K562 (cell line): ENCODE data around the gene ZNF490. TPM values are rescaled to one million over a fixed set of nuclear protein-coding genes. Genes with fewer than 3 reads are reported as not detected.

ENCODE experiments used
- ATAC-seq: fragments of 200-7000 bp; cut with Tn5 transposase; 3 replicates; pipeline ENCODE4 v1.9.1; 2020; ENCODE audit warnings: moderate library complexity
- BruUV-seq: library from RNA; stranded (reverse); fragments of 400-500 nt; replicated peaks from 2 replicates; lab custom pipeline; 2021; lab: Mats Ljungman, UMichigan
- CTCF ChIA-PET: fragments of 300-600 bp; formaldehyde crosslinking; extraction: SDS; loops from one replicate; lab custom pipeline; 2021; ENCODE audit warnings: low intra/inter-chr PET ratio; lab: Yijun Ruan, JAX
- POLR2A ChIA-PET: fragments of 300-600, 350-650 bp; sonication (Branson Sonifier 250); formaldehyde crosslinking; extraction: SDS; loops from one replicate; lab custom pipeline; 2021; ENCODE audit warnings: antibody characterized with exemption, inconsistent platforms; lab: Yijun Ruan, JAX
- DNase-seq, 4 experiments: peaks; one replicate each; pipeline versions ENCODE4 v3.0.0 to v3.0.0-alpha.2; 2011 to 2018; ENCODE audit warnings: low spot score in 3 of 4, mixed read lengths in 3 of 4; ENCODE audit errors: extremely low read depth in 1 of 4
- FAIRE-seq: peaks from 2 replicates; lab custom pipeline; 2011; peaks lifted over from hg19 to GRCh38; lab: Jason Lieb, UNC
- H2AFZ ChIP-seq: 2 replicates; pipeline ENCODE4 v1.6.0; 2011; ENCODE audit warnings: low read depth, low read length, control low read depth, inconsistent platforms
- H3K27ac ChIP-seq: fragments of 200-600 bp; 3 replicates; pipeline ENCODE4 v1.8.0; 2011; ENCODE audit warnings: low read depth, mild to moderate bottlenecking, control low read depth, inconsistent platforms, low read length, moderate library complexity, mixed read lengths; ENCODE audit errors: extremely low read depth
- H3K27me3 ChIP-seq, 2 experiments: fragments of 300-600 bp in 1 of 2; 2 replicates in 1 of 2; 3 replicates in 1 of 2; pipeline versions ENCODE4 v1.6.0 to v1.8.0; 2011; ENCODE audit warnings: inconsistent platforms in 2 of 2, low read length in 2 of 2, mild to moderate bottlenecking in 1 of 2, mixed read lengths in 1 of 2, moderate library complexity in 1 of 2; ENCODE audit not compliant: control insufficient read depth in 2 of 2, insufficient read depth in 2 of 2
- H3K36me3 ChIP-seq: fragments of 300-600 bp; 3 replicates; pipeline ENCODE4 v1.8.0; 2011; ENCODE audit warnings: mild to moderate bottlenecking, low read length, inconsistent platforms; ENCODE audit not compliant: control insufficient read depth, insufficient read depth
- H3K4me1 ChIP-seq, 2 experiments: fragments of 200-600 bp in 1 of 2; replicated peaks in 1 of 2; 2 replicates in 1 of 2; 3 replicates in 1 of 2; pipeline versions ENCODE4 v1.5.1 to v1.8.0; 2011; ENCODE audit warnings: inconsistent platforms in 2 of 2, low read length in 2 of 2, mild to moderate bottlenecking in 1 of 2, mixed read lengths in 1 of 2, moderate library complexity in 1 of 2; ENCODE audit not compliant: control insufficient read depth in 2 of 2, insufficient read depth in 2 of 2
- H3K4me2 ChIP-seq: 2 replicates; pipeline ENCODE4 v1.6.1; 2011; ENCODE audit warnings: low read length, control low read depth, inconsistent platforms, mixed read lengths; ENCODE audit not compliant: insufficient read depth
- H3K4me3 ChIP-seq: fragments of 200-600 bp; sonication (generic), shearing (Covaris generic); 2 replicates; pipeline ENCODE4 v1.5.1; 2016; ENCODE audit warnings: control low read depth, inconsistent platforms
- H3K79me2 ChIP-seq: fragments of 200-600 bp; 3 replicates; pipeline ENCODE4 v1.8.0; 2011; ENCODE audit warnings: low read length, inconsistent platforms; ENCODE audit not compliant: control insufficient read depth, insufficient read depth
- H3K9ac ChIP-seq, 2 experiments: 2 replicates each; pipeline versions ENCODE4 v1.6.0 to v1.6.1; 2011; ENCODE audit warnings: low read depth in 2 of 2, low read length in 2 of 2, control low read depth in 1 of 2, inconsistent platforms in 1 of 2, mild to moderate bottlenecking in 1 of 2, mixed read lengths in 1 of 2; ENCODE audit not compliant: insufficient read depth in 1 of 2
- H3K9me1 ChIP-seq: one replicate; pipeline ENCODE4 v1.6.0; 2011; ENCODE audit warnings: inconsistent platforms, mild to moderate bottlenecking, low read length, moderate library complexity; ENCODE audit not compliant: control insufficient read depth, insufficient read depth
- H3K9me3 ChIP-seq: replicated peaks from 2 replicates; pipeline ENCODE4 v1.5.1; 2011; ENCODE audit warnings: low read depth, low read length, inconsistent platforms; ENCODE audit not compliant: control insufficient read depth, insufficient read depth
- H4K20me1 ChIP-seq: replicated peaks from 2 replicates; pipeline ENCODE4 v1.6.1; 2011; ENCODE audit warnings: low read length, inconsistent platforms, mixed read lengths; ENCODE audit not compliant: control insufficient read depth, insufficient read depth
- GMEB1 ChIP-seq: fragments of 250-450 bp; sonication (Bioruptor Pico); IDR thresholded peaks from 2 replicates; pipeline ENCODE4 v1.4.0; 2020; ENCODE audit warnings: mild to moderate bottlenecking
- RBM14 ChIP-seq: fragments of 200-400 bp; formaldehyde crosslinking; IDR thresholded peaks from 2 replicates; pipeline ENCODE4 v1.6.1; 2018; ENCODE audit warnings: low read depth, mild to moderate bottlenecking, low read length, moderate library complexity, borderline replicate concordance; ENCODE audit not compliant: insufficient read depth
- RFX1 ChIP-seq: fragments of 450-650 bp; IDR thresholded peaks from 2 replicates; pipeline ENCODE4 v1.6.1; 2016; ENCODE audit warnings: mild to moderate bottlenecking, moderate library complexity
- TAF1 ChIP-seq: IDR thresholded peaks from 2 replicates; pipeline ENCODE4 v1.6.1; 2011; ENCODE audit warnings: mild to moderate bottlenecking, low read length, moderate library complexity; ENCODE audit not compliant: insufficient read depth, control insufficient read depth, severe bottlenecking; ENCODE audit errors: extremely low read depth
- ZFP30 ChIP-seq: fragments of 250-450 bp; sonication (Bioruptor Pico); IDR thresholded peaks from 2 replicates; pipeline ENCODE4 v1.8.0; 2022; ENCODE audit warnings: moderate library complexity, mild to moderate bottlenecking, inconsistent platforms, borderline replicate concordance
- ZNF398 ChIP-seq: fragments of 250-450 bp; sonication (Bioruptor Pico); IDR thresholded peaks from 2 replicates; pipeline ENCODE4 v1.8.0; 2021; ENCODE audit warnings: moderate library complexity, mild to moderate bottlenecking, inconsistent platforms
- WGBS: fragments of 100-300 bp; shearing (Covaris generic); methylation state at CpG from one replicate; pipeline ENCODE4 v1.1.6; 2016; ENCODE audit warnings: low coverage, mixed read lengths; ENCODE audit not compliant: insufficient coverage; ENCODE audit errors: missing lambda C conversion rate; 5-methylcytosine and 5-hydroxymethylcytosine counted together
- in situ Hi-C: fragments of 300-500 bp; cut with MboI; formaldehyde crosslinking; loops from 4 replicates; pipeline ENCODE4 v1.15.0; 2018; ENCODE audit warnings: inconsistent platforms, mixed read lengths
- intact Hi-C: fragments of 100-400 bp; cut with micrococcal nuclease; formaldehyde crosslinking; loops from 2 replicates; pipeline ENCODE4 v1.14.2; 2022
- polyA plus RNA-seq, 8 experiments: library from polyadenylated mRNA; depleted of rRNA in 4 of 8; stranded (reverse) in 5 of 8; unstranded in 3 of 8; fragments of >200 nt; fragmentation: Nextera tagmentation in 2 of 8; fragmentation: Illumina TruSeq in 1 of 8; extraction: Ambion mirVana in 2 of 8; extraction: Trizol in 1 of 8; gene quantifications; 2 replicates each; pipeline versions ENCODE4 v1.2.1 to v1.2.3, GENCODE V29; 2011 to 2014; ENCODE audit warnings: inconsistent platforms in 1 of 8, missing spikeins in 1 of 8
- total RNA-seq, 7 experiments: library from RNA; depleted of rRNA in 6 of 7; stranded (reverse); fragments of >200 nt in 6 of 7; fragmentation: Illumina TruSeq in 2 of 7; extraction: Trizol in 2 of 7; gene quantifications; 2 replicates each; pipeline versions ENCODE4 v1.2.1 to v1.2.3, GENCODE V29; 2011 to 2021; ENCODE audit warnings: low replicate concordance in 1 of 7

The ZNF490 gene
- total and polyA plus RNA-seq, 9 of the 15 experiments (the other 6 are each of a cell fraction or from before 2014, with no cell fraction given): 0.90 to 8.3 (median 4.4) TPM

- BruUV-seq: no TSS peak
- no peak for DNase-seq
- H3K4me1 ChIP-seq: no peaks in the 10 kb centered on the region
- no peak overlapping the region for H3K9ac ChIP-seq
- ATAC-seq: no peak
- FAIRE-seq: no peak
- in situ Hi-C loops: no loop called here
- no peaks in the 10 kb centered on the region for H3K27me3 ChIP-seq
- no peak overlapping the region for H2AFZ ChIP-seq
- H4K20me1 ChIP-seq: no peaks in the 10 kb centered on the region
- POLR2A ChIA-PET: interaction anchor here (0.8 kb wide), 1 partner anchor 12 kb away, joined by 3 read pairs; no protein-coding TSS in a partner anchor
- H3K27ac ChIP-seq: no peak overlapping the region
- H3K79me2 ChIP-seq: no peaks in the 10 kb centered on the region
- no peak overlapping the region for H3K4me3 ChIP-seq
- no peak overlapping the region for H3K4me2 ChIP-seq
- CTCF ChIA-PET: interaction anchor here (0.7 kb wide), 1 partner anchor 244 kb away, joined by 3 read pairs; no protein-coding TSS in a partner anchor
- no peak for TF ChIP-seq TAF1
- TF ChIP-seq RBM14: no peak
- TF ChIP-seq GMEB1 (CRISPR knock-in tag): no peak
- TF ChIP-seq ZFP30: no peak
- peak; percentile 57 for TF ChIP-seq RFX1
- TF ChIP-seq ZNF398 (CRISPR knock-in tag): no peak
- intact Hi-C loops: no loop called here
- H3K9me1 ChIP-seq: no peaks in the 10 kb centered on the region
- no peaks in the 10 kb centered on the region for H3K9me3 ChIP-seq
- peaks cover 9% of the 10 kb centered on the region for H3K36me3 ChIP-seq
- 80% methylated on average over 1 of the region's 1 CpG for WGBS
These were observed 6.9 kb downstream of the ZNF490 start for GRCh38 chr19:12603714-12604113.
